SK-N-SH (cell line): ENCODE results near the gene CENATAC. TPM values are rescaled to one million over a fixed set of nuclear protein-coding genes. Genes with fewer than 3 reads are reported as not detected.

ENCODE experiments used
- CTCF ChIA-PET: fragments of 300-600, 350-600 bp; formaldehyde crosslinking; extraction: SDS; loops from one replicate; lab custom pipeline; 2021; lab: Yijun Ruan, JAX
- POLR2A ChIA-PET: fragments of 350-600 bp; sonication (Branson Sonifier 250); formaldehyde crosslinking; extraction: SDS; loops from one replicate; lab custom pipeline; 2020; ENCODE audit warnings: antibody characterized with exemption, inconsistent platforms; lab: Yijun Ruan, JAX
- DNase-seq: peaks from one replicate; pipeline ENCODE4 v3.0.0; 2012
- H2AFZ ChIP-seq: fragments of 200-600 bp; sonication (generic); 2 replicates; pipeline ENCODE4 v1.8.1; 2016; ENCODE audit warnings: antibody characterized with exemption, mild to moderate bottlenecking, low read depth
- H3F3A ChIP-seq: fragments of 200-600 bp; sonication (generic); replicated peaks from 2 replicates; pipeline ENCODE3; 2016; ENCODE audit warnings: antibody characterized with exemption, mild to moderate bottlenecking; ENCODE audit not compliant: insufficient read depth
- H3K27ac ChIP-seq, 2 experiments: fragments of 200-500 bp in 1 of 2; fragments of 200-600 bp in 1 of 2; sonication (Bioruptor generic) in 1 of 2; sonication (generic), shearing (Covaris generic) in 1 of 2; 2 replicates each; pipeline versions ENCODE4 v1.5.1 to v1.6.1; 2014 to 2016; ENCODE audit warnings: low read depth in 2 of 2, inconsistent platforms in 1 of 2, low read length in 1 of 2, mild to moderate bottlenecking in 1 of 2, mixed read lengths in 1 of 2
- H3K27me3 ChIP-seq: fragments of 200-600 bp; sonication (generic), shearing (Covaris generic); 2 replicates; pipeline ENCODE4 v1.6.1; 2016; ENCODE audit warnings: mixed run types; ENCODE audit not compliant: insufficient read depth
- H3K36me3 ChIP-seq, 2 experiments: fragments of 200-500 bp in 1 of 2; fragments of 200-600 bp in 1 of 2; sonication (Bioruptor generic) in 1 of 2; sonication (generic) in 1 of 2; replicated peaks in 1 of 2; 2 replicates each; pipeline versions ENCODE3 to v1.5.1; 2014 to 2016; ENCODE audit warnings: low read length in 1 of 2, mild to moderate bottlenecking in 1 of 2; ENCODE audit not compliant: insufficient read depth in 2 of 2, control insufficient read depth in 1 of 2
- H3K4me1 ChIP-seq, 2 experiments: fragments of 200-500 bp in 1 of 2; fragments of 200-600 bp in 1 of 2; sonication (Bioruptor generic) in 1 of 2; sonication (generic), shearing (Covaris generic) in 1 of 2; 2 replicates each; pipeline versions ENCODE4 v1.5.1 to v1.6.1; 2014 to 2016; ENCODE audit warnings: low read depth in 1 of 2, low read length in 1 of 2, mixed run types in 1 of 2; ENCODE audit not compliant: insufficient read depth in 2 of 2, control insufficient read depth in 1 of 2
- H3K4me2 ChIP-seq: fragments of 200-600 bp; sonication (generic), shearing (Covaris generic); 2 replicates; pipeline ENCODE4 v1.6.1; 2017; ENCODE audit warnings: mixed run types
- H3K4me3 ChIP-seq, 2 experiments: fragments of 200-500 bp in 1 of 2; fragments of 200-600 bp in 1 of 2; sonication (Bioruptor generic) in 1 of 2; sonication (generic), shearing (Covaris generic) in 1 of 2; 2 replicates each; pipeline versions ENCODE4 v1.5.1 to v1.8.1; 2014 to 2016; ENCODE audit warnings: low read depth in 2 of 2, inconsistent platforms in 1 of 2, low read length in 1 of 2, mild to moderate bottlenecking in 1 of 2, mixed read lengths in 1 of 2, moderate library complexity in 1 of 2
- H3K79me2 ChIP-seq: fragments of 200-600 bp; sonication (generic); 2 replicates; pipeline ENCODE4 v1.8.1; 2017; ENCODE audit warnings: mild to moderate bottlenecking; ENCODE audit not compliant: insufficient read depth
- H3K9ac ChIP-seq: fragments of 200-600 bp; sonication (generic); 2 replicates; pipeline ENCODE4 v1.6.1; 2017; ENCODE audit warnings: mixed run types
- H3K9me2 ChIP-seq: fragments of 200-600 bp; sonication (generic); 2 replicates; pipeline ENCODE4 v1.6.1; 2017; ENCODE audit warnings: mixed run types
- H3K9me3 ChIP-seq: fragments of 200-600 bp; sonication (generic); 2 replicates; pipeline ENCODE4 v1.6.1; 2017; ENCODE audit warnings: mixed run types, mild to moderate bottlenecking, moderate library complexity
- H4K20me1 ChIP-seq: fragments of 200-600 bp; sonication (generic); 2 replicates; pipeline ENCODE4 v1.6.1; 2017; ENCODE audit warnings: mild to moderate bottlenecking, mixed run types; ENCODE audit not compliant: insufficient read depth
- CHD2 ChIP-seq: fragments of 150-350 bp; IDR thresholded peaks from 2 replicates; pipeline ENCODE4 v1.6.1; 2018; ENCODE audit warnings: low read length; ENCODE audit not compliant: partially characterized antibody
- ELF1 ChIP-seq: IDR thresholded peaks from 2 replicates; pipeline ENCODE4 v1.4.0; 2012
- EP300 ChIP-seq, 2 experiments: IDR thresholded peaks; 2 replicates each; pipeline versions ENCODE4 v1.4.0 to v1.6.1; 2012; ENCODE audit warnings: borderline replicate concordance in 1 of 2, low read depth in 1 of 2, low read length in 1 of 2
- FOSL2 ChIP-seq: IDR thresholded peaks from 2 replicates; pipeline ENCODE4 v1.4.0; 2012; ENCODE audit warnings: low read depth, mild to moderate bottlenecking, moderate library complexity, borderline replicate concordance
- FOXM1 ChIP-seq: IDR thresholded peaks from 2 replicates; pipeline ENCODE4 v1.4.0; 2012; ENCODE audit warnings: low read depth, mild to moderate bottlenecking
- GATA2 ChIP-seq: sonication (generic); formaldehyde crosslinking; IDR thresholded peaks from 2 replicates; pipeline ENCODE4 v1.5.0; 2020; ENCODE audit warnings: mild to moderate bottlenecking, missing genetic modification reagents
- JUND ChIP-seq: IDR thresholded peaks from 2 replicates; pipeline ENCODE4 v1.4.0; 2012
- MEF2A ChIP-seq: IDR thresholded peaks from 2 replicates; pipeline ENCODE4 v1.4.0; 2012; ENCODE audit warnings: low read depth, borderline replicate concordance
- NFIC ChIP-seq: IDR thresholded peaks from 2 replicates; pipeline ENCODE4 v1.4.0; 2012; ENCODE audit warnings: borderline replicate concordance
- NRF1 ChIP-seq: IDR thresholded peaks from 2 replicates; pipeline ENCODE4 v1.6.1; 2012; ENCODE audit warnings: low read depth, mild to moderate bottlenecking, low read length
- RAD21 ChIP-seq: IDR thresholded peaks from 2 replicates; pipeline ENCODE4 v1.6.1; 2012; ENCODE audit warnings: mild to moderate bottlenecking, low read length
- RXRA ChIP-seq: IDR thresholded peaks from 2 replicates; pipeline ENCODE4 v1.4.0; 2012; ENCODE audit warnings: low read depth, mild to moderate bottlenecking, borderline replicate concordance
- SIN3A ChIP-seq: IDR thresholded peaks from 2 replicates; pipeline ENCODE4 v1.6.1; 2012; ENCODE audit warnings: low read depth, mild to moderate bottlenecking, low read length, moderate library complexity, borderline replicate concordance
- TCF12 ChIP-seq: IDR thresholded peaks from 2 replicates; pipeline ENCODE4 v1.4.0; 2012
- TEAD4 ChIP-seq: IDR thresholded peaks from 2 replicates; pipeline ENCODE4 v1.4.0; 2012; ENCODE audit warnings: mild to moderate bottlenecking, borderline replicate concordance; ENCODE audit not compliant: insufficient read depth
- WGBS: methylation state at CpG from one replicate; pipeline ENCODE4 v1.1.6; 2017; ENCODE audit warnings: low lambda C conversion rate; 5-methylcytosine and 5-hydroxymethylcytosine counted together
- polyA plus RNA-seq, 3 experiments: library from polyadenylated mRNA; depleted of rRNA; stranded (reverse); fragments of >200 nt; gene quantifications; 2 replicates each; pipeline ENCODE4 v1.2.3, GENCODE V29; 2012
- TF ChIP-seq, protein P1 (sequence below): fragments of 150-350 bp; IDR thresholded peaks from 2 replicates; pipeline ENCODE4 v1.6.1; 2017; ENCODE audit warnings: antibody characterized with exemption, low read length, low read depth, borderline replicate concordance

Gene CENATAC
- polyA plus RNA-seq, 1 of the 3 experiments (the other 2 are of a cell fraction) = 16.0 TPM

DNA sequence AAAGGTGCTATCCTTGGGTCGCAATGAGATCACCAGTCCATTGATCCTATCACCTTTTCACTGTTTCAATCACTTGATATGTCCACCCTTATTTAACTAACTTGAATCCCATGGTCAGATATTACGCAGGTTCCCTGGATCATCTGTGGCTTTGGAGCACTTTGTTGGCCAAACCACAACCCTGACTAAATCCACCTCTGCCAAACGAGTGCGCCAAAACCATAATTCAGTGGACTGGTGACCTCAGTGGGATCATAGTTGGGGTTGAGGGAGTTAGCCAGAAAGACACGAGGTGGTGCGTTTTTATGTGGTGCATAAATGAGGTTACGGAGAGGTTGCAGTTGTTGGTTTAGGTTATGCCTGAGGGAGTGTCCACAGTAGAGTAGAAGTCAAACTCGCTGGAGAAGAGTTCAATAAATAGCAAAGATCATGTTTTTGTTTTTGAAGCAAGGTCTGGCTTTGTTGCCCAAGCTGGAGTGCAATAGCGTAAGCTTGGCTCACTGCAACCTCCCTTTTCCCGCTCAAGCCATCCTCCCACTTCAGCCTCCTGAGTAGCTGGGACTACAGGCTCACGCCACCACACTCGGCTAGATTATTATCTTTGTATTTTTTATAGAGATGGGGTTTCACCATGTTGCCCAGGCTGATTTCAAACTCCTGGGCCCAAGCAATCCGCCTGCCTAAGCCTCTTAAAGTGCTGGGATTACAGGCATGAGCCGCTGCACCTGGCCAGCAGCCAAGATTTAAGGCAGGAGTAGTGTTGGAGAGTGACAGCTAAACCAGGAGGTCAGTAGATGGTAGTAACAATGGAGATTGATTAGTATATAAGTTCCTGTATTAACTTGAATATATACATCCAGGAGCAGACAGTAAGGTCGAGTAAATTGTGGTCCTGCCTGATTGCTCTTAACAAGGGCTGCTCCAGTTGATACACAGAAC lies 21.9 kb upstream of the CENATAC start:
- ChIA-PET CTCF (no interaction called here), POLR2A (no interaction called here)
- Histone ChIP-seq H3K4me2 (no peak overlapping the region), H3K9ac (no peak overlapping the region), H3K4me1 (no peaks in the 10 kb centered on the region), H3K27me3 (no peaks in the 10 kb centered on the region; the same call in 1 of the 2 replicates), H3K9me3 (no peaks in the 10 kb centered on the region), H3K36me3 (no peaks in the 10 kb centered on the region), H3K4me3 (no peak overlapping the region), H3F3A (no peaks in the 10 kb centered on the region), H4K20me1 (no peaks in the 10 kb centered on the region), H3K79me2 (no peaks in the 10 kb centered on the region), H3K27ac (no peak overlapping the region), H3K9me2 (no peaks in the 10 kb centered on the region), H2AFZ (no peak overlapping the region)
- no peak for DNase-seq
- TF ChIP-seq GATA2 (CRISPR knock-in tag) (no peak), RXRA (no peak), NFIC (peak; percentile 37; the same call in 1 of the 2 replicates), MEF2A (no peak), JUND (no peak)
- WGBS = 68% methylated on average over 15 of the region's 15 CpGs

DNA sequence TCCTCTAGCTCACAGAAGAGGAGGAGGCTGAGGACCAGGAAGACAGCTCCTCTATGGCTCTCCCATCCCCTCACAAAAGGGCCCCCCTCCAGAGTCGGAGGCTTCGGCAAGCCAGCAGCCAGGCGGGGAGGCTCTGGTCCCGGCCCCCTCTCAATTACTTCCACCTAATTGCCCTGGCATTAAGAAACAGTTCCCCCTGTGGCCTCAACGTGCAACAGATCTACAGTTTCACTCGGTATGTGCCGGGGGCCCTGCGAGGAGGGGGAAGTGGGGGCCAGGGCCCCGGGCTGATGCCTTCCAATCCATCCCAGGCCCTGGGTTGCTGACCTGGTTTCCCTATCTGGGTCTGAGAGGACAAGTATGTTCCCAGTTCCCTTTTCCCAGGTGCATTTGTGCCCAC lies 18.5 kb upstream of the CENATAC start:
- H4K20me1 ChIP-seq = no peaks in the 10 kb centered on the region
- POLR2A ChIA-PET = no interaction called here
- H3K9me3 ChIP-seq = no peaks in the 10 kb centered on the region
- H3K4me3 ChIP-seq = no peak overlapping the region
- H3K4me1 ChIP-seq = no peaks in the 10 kb centered on the region
- CTCF ChIA-PET = interaction anchor here (1.2 kb wide), 1 partner anchor 49 kb away, joined by 4 read pairs; no protein-coding TSS in a partner anchor
- WGBS = 65% methylated on average over 9 of the region's 9 CpGs
- H3K79me2 ChIP-seq = no peaks in the 10 kb centered on the region
- no peaks in the 10 kb centered on the region; the same call in 1 of the 2 replicates for H3K27me3 ChIP-seq
- H3K9me2 ChIP-seq = no peaks in the 10 kb centered on the region
- TF ChIP-seq TEAD4 (no peak), RXRA (no peak), EP300 (IDR thresholded peaks at IDR 0.05; ENCODE audit: borderline replicate concordance in 1 of 2, low read depth in 1 of 2, low read length in 1 of 2) (no peak), NFIC (no peak), SIN3A (no peak), JUND (no peak), FOSL2 (no peak), TCF12 (no peak), RAD21 (no peak), CHD2 (no peak), FOXM1 (no peak), NRF1 (no peak), ELF1 (no peak), MEF2A (no peak)
- TF ChIP-seq, protein P1, sequence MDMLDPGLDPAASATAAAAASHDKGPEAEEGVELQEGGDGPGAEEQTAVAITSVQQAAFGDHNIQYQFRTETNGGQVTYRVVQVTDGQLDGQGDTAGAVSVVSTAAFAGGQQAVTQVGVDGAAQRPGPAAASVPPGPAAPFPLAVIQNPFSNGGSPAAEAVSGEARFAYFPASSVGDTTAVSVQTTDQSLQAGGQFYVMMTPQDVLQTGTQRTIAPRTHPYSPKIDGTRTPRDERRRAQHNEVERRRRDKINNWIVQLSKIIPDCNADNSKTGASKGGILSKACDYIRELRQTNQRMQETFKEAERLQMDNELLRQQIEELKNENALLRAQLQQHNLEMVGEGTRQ = no peak
- H2AFZ ChIP-seq = no peak overlapping the region
- no peak overlapping the region for H3K27ac ChIP-seq
- DNase-seq = no peak
- H3K36me3 ChIP-seq = no peaks in the 10 kb centered on the region
- no peaks in the 10 kb centered on the region for H3F3A ChIP-seq
- H3K4me2 ChIP-seq = no peak overlapping the region
- H3K9ac ChIP-seq = no peak overlapping the region
